K562 (cell line): ENCODE measurements around the gene COL11A2. TPM values are rescaled to one million over a fixed set of nuclear protein-coding genes. Genes with fewer than 3 reads are reported as not detected.

ENCODE experiments used
- ARHGAP35 ChIP-seq: fragments of 450-650 bp; IDR thresholded peaks from 2 replicates; pipeline ENCODE4 v1.6.1; 2018; ENCODE audit not compliant: partially characterized antibody
- CBX3 ChIP-seq, 2 experiments: IDR thresholded peaks; 1 replicate in 1 of 2; 2 replicates in 1 of 2; pipeline ENCODE4 v1.6.1; 2012; ENCODE audit warnings: inconsistent platforms in 2 of 2, low read length in 2 of 2, borderline replicate concordance in 1 of 2, control low read depth in 1 of 2
- FIP1L1 ChIP-seq: fragments of 200-400 bp; formaldehyde crosslinking; IDR thresholded peaks from 2 replicates; pipeline ENCODE4 v1.6.1; 2018; ENCODE audit warnings: mild to moderate bottlenecking, low read depth, low read length; ENCODE audit not compliant: poor library complexity, severe bottlenecking
- FOSL1 ChIP-seq: fragments of 200-800 bp; sonication (Bioruptor generic); conservative IDR thresholded peaks from 2 replicates; pipeline ENCODE4 v1.6.1; 2016; ENCODE audit warnings: missing genetic modification characterization, missing compliant biosample characterization
- FOXA1 ChIP-seq: fragments of 450-650 bp; IDR thresholded peaks from 2 replicates; pipeline ENCODE4 v1.6.1; 2016; ENCODE audit warnings: mild to moderate bottlenecking, borderline replicate concordance
- FOXJ3 ChIP-seq: sonication (generic); formaldehyde crosslinking; IDR thresholded peaks from 2 replicates; pipeline ENCODE4 v1.4.0; 2020; ENCODE audit warnings: mild to moderate bottlenecking, missing genetic modification reagents
- MXI1 ChIP-seq: IDR thresholded peaks from 2 replicates; pipeline ENCODE4 v1.6.1; 2011; ENCODE audit warnings: low read depth, mild to moderate bottlenecking, improper control_type of control experiment, low read length
- NFE2 ChIP-seq: IDR thresholded peaks from 2 replicates; pipeline ENCODE4 v1.6.1; 2014; ENCODE audit warnings: antibody characterized with exemption, low read depth
- SP2 ChIP-seq: IDR thresholded peaks from 2 replicates; pipeline ENCODE4 v1.6.1; 2011; ENCODE audit warnings: mild to moderate bottlenecking, low read depth, low read length, moderate library complexity; ENCODE audit not compliant: poor library complexity, severe bottlenecking; ENCODE audit errors: extremely low read depth
- YBX1 ChIP-seq: fragments of 450-650 bp; IDR thresholded peaks from 2 replicates; pipeline ENCODE4 v1.7.1; 2016; ENCODE audit warnings: mild to moderate bottlenecking
- ZNF217 ChIP-seq: sonication (generic); formaldehyde crosslinking; IDR thresholded peaks from 2 replicates; pipeline ENCODE4 v1.8.0; 2022; ENCODE audit warnings: mild to moderate bottlenecking, missing genetic modification reagents
- ZNF316 ChIP-seq: fragments of 450-650 bp; IDR thresholded peaks from 2 replicates; pipeline ENCODE4 v1.6.1; 2016
- ZNF318 ChIP-seq, 2 experiments: fragments of 450-650 bp; IDR thresholded peaks; 2 replicates each; pipeline ENCODE4 v1.6.1; 2016; ENCODE audit warnings: mild to moderate bottlenecking in 2 of 2, borderline replicate concordance in 1 of 2, low read depth in 1 of 2, moderate library complexity in 1 of 2
- ZNF583 ChIP-seq: fragments of 250-450 bp; sonication (Bioruptor Pico); IDR thresholded peaks from 2 replicates; pipeline ENCODE4 v1.4.0; 2020
- polyA plus RNA-seq, 8 experiments: library from polyadenylated mRNA; depleted of rRNA in 4 of 8; stranded (reverse) in 5 of 8; unstranded in 3 of 8; fragments of >200 nt; fragmentation: Nextera tagmentation in 2 of 8; fragmentation: Illumina TruSeq in 1 of 8; extraction: Ambion mirVana in 2 of 8; extraction: Trizol in 1 of 8; gene quantifications; 2 replicates each; pipeline versions ENCODE4 v1.2.1 to v1.2.3, GENCODE V29; 2011 to 2014; ENCODE audit warnings: inconsistent platforms in 1 of 8, missing spikeins in 1 of 8
- total RNA-seq, 7 experiments: library from RNA; depleted of rRNA in 6 of 7; stranded (reverse); fragments of >200 nt in 6 of 7; fragmentation: Illumina TruSeq in 2 of 7; extraction: Trizol in 2 of 7; gene quantifications; 2 replicates each; pipeline versions ENCODE4 v1.2.1 to v1.2.3, GENCODE V29; 2011 to 2021; ENCODE audit warnings: low replicate concordance in 1 of 7
- TF ChIP-seq, protein P1 (sequence below): sonication (generic); formaldehyde crosslinking; IDR thresholded peaks from 2 replicates; pipeline ENCODE4 v1.8.1; 2022; ENCODE audit warnings: missing genetic modification reagents
- TF ChIP-seq, protein P2 (sequence below): IDR thresholded peaks from 2 replicates; pipeline ENCODE4 v1.6.1; 2011; ENCODE audit warnings: borderline replicate concordance, low read depth, mild to moderate bottlenecking, moderate library complexity, low read length; ENCODE audit not compliant: insufficient read depth, poor library complexity, severe bottlenecking

The COL11A2 gene
- total and polyA plus RNA-seq, 9 of the 15 experiments (the other 6 are each of a cell fraction or from before 2014, with no cell fraction given) = 0.04 to 0.35 (median 0.09) TPM; not detected in 1

DNA sequence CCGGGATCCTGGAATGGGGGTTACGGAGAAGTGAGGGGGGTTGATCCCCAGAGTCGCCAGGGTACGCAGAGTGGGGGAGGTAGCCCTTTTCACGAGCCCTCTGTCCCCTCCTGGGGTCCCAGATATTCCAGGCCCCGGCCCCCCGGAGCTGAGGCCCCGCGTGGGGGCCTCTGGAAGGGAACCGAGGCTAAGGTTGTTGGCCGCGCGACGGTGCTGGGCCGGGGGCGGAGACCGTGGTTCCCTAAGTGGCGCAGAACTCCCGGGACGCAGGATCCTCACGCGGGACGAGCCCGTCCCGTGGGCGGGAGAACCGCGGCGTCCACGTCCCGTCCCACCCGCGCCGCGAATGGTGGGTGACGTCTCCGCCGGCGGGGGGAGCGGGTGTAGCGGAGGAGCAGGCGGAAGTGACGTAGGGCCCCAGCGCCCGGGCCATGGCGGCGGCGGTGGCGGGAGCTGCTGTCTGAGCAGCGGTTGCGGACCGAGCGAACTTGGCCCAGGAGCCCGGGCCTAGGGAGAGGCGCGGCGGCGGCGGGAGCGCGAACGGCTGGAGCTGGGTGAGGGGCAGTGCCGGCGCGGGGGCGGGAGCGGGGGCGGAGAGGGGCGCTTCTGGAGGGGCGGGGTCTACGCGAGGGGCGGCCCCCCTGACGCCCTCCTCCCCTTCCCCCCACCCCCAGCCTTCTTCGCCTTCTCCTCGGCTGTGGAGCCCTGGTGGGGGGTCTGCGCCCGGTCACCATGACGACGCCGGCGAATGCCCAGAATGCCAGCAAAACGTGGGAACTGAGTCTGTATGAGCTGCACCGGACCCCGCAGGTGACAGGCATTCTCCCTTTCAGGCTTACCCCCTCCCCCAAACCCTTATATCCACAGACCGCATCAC lies 16.1 kb upstream of the COL11A2 start, which contains the start of gene RING1 (continued):
- TF ChIP-seq ZNF318 (IDR thresholded peaks at IDR 0.05; ENCODE audit: borderline replicate concordance in 1 of 2, low read depth in 1 of 2) (no peak), FOSL1 (tag) (peak; percentile 62), NFE2 (0 out of 2 replicates have a peak, but pooled peaks have one; percentile 6), SP2 (no peak), CBX3 (IDR thresholded peaks at IDR 0.05; ENCODE audit: borderline replicate concordance in 1 of 2, low read length in 2 of 2) (0 out of 3 replicates have a peak, but pooled peaks of 1 of the 2 experiments have one; percentile 13), MXI1 (no peak), ZNF583 (CRISPR knock-in tag) (peak; percentile 75), ZNF217 (no peak), FOXJ3 (CRISPR knock-in tag) (no peak), ZNF316 (no peak), YBX1 (no peak), FIP1L1 (peak; percentile 78), FOXA1 (no peak), ARHGAP35 (no peak)
- TF ChIP-seq, protein P1, sequence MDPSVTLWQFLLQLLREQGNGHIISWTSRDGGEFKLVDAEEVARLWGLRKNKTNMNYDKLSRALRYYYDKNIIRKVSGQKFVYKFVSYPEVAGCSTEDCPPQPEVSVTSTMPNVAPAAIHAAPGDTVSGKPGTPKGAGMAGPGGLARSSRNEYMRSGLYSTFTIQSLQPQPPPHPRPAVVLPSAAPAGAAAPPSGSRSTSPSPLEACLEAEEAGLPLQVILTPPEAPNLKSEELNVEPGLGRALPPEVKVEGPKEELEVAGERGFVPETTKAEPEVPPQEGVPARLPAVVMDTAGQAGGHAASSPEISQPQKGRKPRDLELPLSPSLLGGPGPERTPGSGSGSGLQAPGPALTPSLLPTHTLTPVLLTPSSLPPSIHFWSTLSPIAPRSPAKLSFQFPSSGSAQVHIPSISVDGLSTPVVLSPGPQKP (CRISPR knock-in tag) = peak; percentile 34; the same call in 1 of the 2 replicates
- TF ChIP-seq, protein P2, sequence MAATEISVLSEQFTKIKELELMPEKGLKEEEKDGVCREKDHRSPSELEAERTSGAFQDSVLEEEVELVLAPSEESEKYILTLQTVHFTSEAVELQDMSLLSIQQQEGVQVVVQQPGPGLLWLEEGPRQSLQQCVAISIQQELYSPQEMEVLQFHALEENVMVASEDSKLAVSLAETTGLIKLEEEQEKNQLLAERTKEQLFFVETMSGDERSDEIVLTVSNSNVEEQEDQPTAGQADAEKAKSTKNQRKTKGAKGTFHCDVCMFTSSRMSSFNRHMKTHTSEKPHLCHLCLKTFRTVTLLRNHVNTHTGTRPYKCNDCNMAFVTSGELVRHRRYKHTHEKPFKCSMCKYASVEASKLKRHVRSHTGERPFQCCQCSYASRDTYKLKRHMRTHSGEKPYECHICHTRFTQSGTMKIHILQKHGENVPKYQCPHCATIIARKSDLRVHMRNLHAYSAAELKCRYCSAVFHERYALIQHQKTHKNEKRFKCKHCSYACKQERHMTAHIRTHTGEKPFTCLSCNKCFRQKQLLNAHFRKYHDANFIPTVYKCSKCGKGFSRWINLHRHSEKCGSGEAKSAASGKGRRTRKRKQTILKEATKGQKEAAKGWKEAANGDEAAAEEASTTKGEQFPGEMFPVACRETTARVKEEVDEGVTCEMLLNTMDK = no peak
